Neural cell (in vitro differentiated cells): ENCODE results near the gene ISCU. TPM values are rescaled to one million over a fixed set of nuclear protein-coding genes. Genes with fewer than 3 reads are reported as not detected.

Source experiments
- H2AFZ ChIP-seq: fragments of 200-600, 300-800 bp; sonication (generic), shearing (Covaris generic); 2 replicates; pipeline ENCODE4 v1.6.0; 2014; ENCODE audit warnings: low read depth, mild to moderate bottlenecking, antibody characterized with exemption, low read length, moderate library complexity
- H3F3A ChIP-seq: fragments of 200-600 bp; shearing (Covaris generic); 2 replicates; pipeline ENCODE4 v1.6.1; 2016; ENCODE audit warnings: mild to moderate bottlenecking, moderate library complexity, mixed read lengths, antibody characterized with exemption, low read length; ENCODE audit not compliant: insufficient read depth, poor library complexity, severe bottlenecking
- H3K27ac ChIP-seq: fragments of 200-600, 300-800 bp; sonication (generic), shearing (Covaris generic); 2 replicates; pipeline ENCODE4 v1.5.1; 2014; ENCODE audit warnings: mild to moderate bottlenecking, low read length, moderate library complexity
- H3K27me3 ChIP-seq: fragments of 300-800, 200-600 bp; sonication (generic), shearing (Covaris generic); 2 replicates; pipeline ENCODE4 v1.6.0; 2014; ENCODE audit warnings: mild to moderate bottlenecking, low read depth, low read length, moderate library complexity; ENCODE audit not compliant: insufficient read depth
- H3K36me3 ChIP-seq: fragments of 300-800, 200-600 bp; sonication (generic), shearing (Covaris generic); 2 replicates; pipeline ENCODE4 v1.5.1; 2014; ENCODE audit warnings: mild to moderate bottlenecking, antibody characterized with exemption, low read length, moderate library complexity; ENCODE audit not compliant: insufficient read depth
- H3K4me2 ChIP-seq: fragments of 300-800, 200-600 bp; sonication (generic), shearing (Covaris generic); 2 replicates; pipeline ENCODE4 v1.6.0; 2014; ENCODE audit warnings: mild to moderate bottlenecking, low read length
- H3K4me3 ChIP-seq: fragments of 300-800, 200-600 bp; sonication (generic), shearing (Covaris generic); 2 replicates; pipeline ENCODE4 v1.5.1; 2014; ENCODE audit warnings: mild to moderate bottlenecking, low read length, moderate library complexity
- H3K79me2 ChIP-seq: fragments of 200-600 bp; shearing (Covaris generic); replicated peaks from 2 replicates; pipeline ENCODE4 v1.6.0; 2014; ENCODE audit warnings: mild to moderate bottlenecking, low read length, moderate library complexity; ENCODE audit not compliant: insufficient read depth
- H3K9ac ChIP-seq: fragments of 300-800, 200-600 bp; sonication (generic), shearing (Covaris generic); 2 replicates; pipeline ENCODE4 v1.6.1; 2016; ENCODE audit warnings: mild to moderate bottlenecking, low read length, mixed read lengths
- H3K9me2 ChIP-seq: fragments of 200-600 bp; shearing (Covaris generic); 2 replicates; pipeline ENCODE4 v1.6.1; 2016; ENCODE audit warnings: mild to moderate bottlenecking, low read length, mixed read lengths; ENCODE audit not compliant: insufficient read depth
- H3K9me3 ChIP-seq: fragments of 200-600, 300-800 bp; sonication (generic), shearing (Covaris generic); 2 replicates; pipeline ENCODE4 v1.6.1; 2016; ENCODE audit warnings: mild to moderate bottlenecking, mixed run types, low read length, moderate library complexity, mixed read lengths
- H4K20me1 ChIP-seq: fragments of 200-600 bp; shearing (Covaris generic); 2 replicates; pipeline ENCODE4 v1.6.1; 2016; ENCODE audit warnings: mild to moderate bottlenecking, mixed run types; ENCODE audit not compliant: insufficient read depth
- EP300 ChIP-seq: fragments of 450-650 bp; conservative IDR thresholded peaks from 2 replicates; pipeline ENCODE4 v1.6.1; 2014; ENCODE audit warnings: antibody characterized with exemption, mild to moderate bottlenecking, moderate library complexity; ENCODE audit not compliant: poor library complexity, severe bottlenecking
- EZH2 ChIP-seq: fragments of 200-600, 300-800 bp; shearing (Covaris generic), sonication (generic); IDR thresholded peaks from 2 replicates; pipeline ENCODE4 v1.6.1; 2014; ENCODE audit warnings: antibody characterized with exemption, low read length, borderline replicate concordance, mild to moderate bottlenecking; ENCODE audit not compliant: insufficient read depth, poor library complexity, severe bottlenecking
- MXI1 ChIP-seq: fragments of 450-650 bp; conservative IDR thresholded peaks from 2 replicates; pipeline ENCODE4 v1.6.1; 2014; ENCODE audit warnings: antibody characterized with exemption, mild to moderate bottlenecking; ENCODE audit not compliant: poor library complexity, severe bottlenecking
- POLR2AphosphoS5 ChIP-seq: IDR thresholded peaks from 2 replicates; pipeline ENCODE4 v1.6.1; 2012
- RAD21 ChIP-seq: fragments of 450-650 bp; conservative IDR thresholded peaks from 2 replicates; pipeline ENCODE4 v1.6.1; 2014; ENCODE audit warnings: antibody characterized with exemption, mild to moderate bottlenecking, moderate library complexity
- SMC3 ChIP-seq: fragments of 450-650 bp; conservative IDR thresholded peaks from 2 replicates; pipeline ENCODE4 v1.6.1; 2014; ENCODE audit warnings: antibody characterized with exemption, mild to moderate bottlenecking, moderate library complexity; ENCODE audit not compliant: poor library complexity
- TAF1 ChIP-seq: IDR thresholded peaks from 2 replicates; pipeline ENCODE4 v1.6.1; 2012; ENCODE audit warnings: low read depth
- polyA plus RNA-seq: library from polyadenylated mRNA; depleted of rRNA; stranded (reverse); fragments of >200 nt; gene quantifications from 2 replicates; pipeline ENCODE4 v1.2.3, GENCODE V29; 2014
- TF ChIP-seq, protein P1 (sequence below): fragments of 450-650 bp; IDR thresholded peaks from 2 replicates; pipeline ENCODE4 v1.5.1; 2014; ENCODE audit warnings: antibody characterized with exemption, mild to moderate bottlenecking, moderate library complexity; ENCODE audit not compliant: poor library complexity, severe bottlenecking
- TF ChIP-seq, protein P2 (sequence below): IDR thresholded peaks from 2 replicates; pipeline ENCODE4 v1.6.1; 2012; ENCODE audit warnings: borderline replicate concordance

Gene ISCU
- polyA plus RNA-seq, 1 donor from 2014 or later: 164 TPM

DNA sequence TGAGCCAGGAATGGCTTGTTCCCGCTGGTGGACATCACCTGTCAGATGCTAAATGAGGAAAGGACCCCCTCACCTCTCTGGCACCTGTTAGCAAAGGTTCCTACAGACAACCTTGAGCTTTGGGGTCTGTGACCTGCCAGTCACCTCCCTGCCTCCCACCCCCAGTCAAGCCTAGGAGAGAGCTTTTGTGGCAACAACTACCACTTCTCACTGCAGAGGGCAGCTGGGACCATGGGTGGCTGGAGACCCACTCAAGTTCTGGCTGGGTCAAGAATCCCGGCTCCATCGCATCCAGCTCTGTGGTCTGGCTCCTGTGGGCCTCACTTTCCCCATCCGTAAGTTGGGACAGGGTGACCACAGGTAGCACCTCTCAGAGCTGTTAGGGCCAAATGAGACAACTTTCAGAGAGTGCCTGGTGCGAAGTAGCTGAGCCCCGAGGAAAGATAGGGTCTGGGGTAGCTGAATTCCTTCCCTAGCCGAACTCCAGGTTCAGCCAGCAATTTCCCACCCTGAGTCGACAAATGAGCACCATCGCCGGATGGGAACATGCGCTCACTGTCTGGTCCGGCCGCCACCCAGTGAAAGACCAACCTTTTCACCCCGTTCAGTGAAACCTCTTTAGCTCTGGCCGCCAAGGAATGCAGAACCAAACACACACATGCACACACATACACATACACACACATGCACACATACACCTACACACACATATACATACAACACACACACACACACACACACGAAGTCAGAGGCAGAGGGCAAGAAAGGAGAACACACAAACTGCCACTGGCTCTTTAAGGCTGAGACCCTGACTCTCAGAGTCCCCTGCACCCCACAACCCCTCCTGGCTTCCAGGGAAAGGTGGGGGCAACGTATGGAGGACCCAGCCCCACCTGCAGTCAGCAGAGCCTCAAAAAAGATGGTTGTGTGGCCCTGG, 33.6 kb downstream of the ISCU start:
- no peaks in the 10 kb centered on the region for H3K27me3 ChIP-seq
- no peak overlapping the region for H3K27ac ChIP-seq
- no peaks in the 10 kb centered on the region for H3F3A ChIP-seq
- no peaks in the 10 kb centered on the region for H4K20me1 ChIP-seq
- no peak overlapping the region for H3K9ac ChIP-seq
- TF ChIP-seq MXI1 (no peak), EP300 (no peak), TAF1 (no peak), EZH2 (no peak), POLR2AphosphoS5 (no peak), SMC3 (no peak), RAD21 (no peak)
- TF ChIP-seq, protein P1, sequence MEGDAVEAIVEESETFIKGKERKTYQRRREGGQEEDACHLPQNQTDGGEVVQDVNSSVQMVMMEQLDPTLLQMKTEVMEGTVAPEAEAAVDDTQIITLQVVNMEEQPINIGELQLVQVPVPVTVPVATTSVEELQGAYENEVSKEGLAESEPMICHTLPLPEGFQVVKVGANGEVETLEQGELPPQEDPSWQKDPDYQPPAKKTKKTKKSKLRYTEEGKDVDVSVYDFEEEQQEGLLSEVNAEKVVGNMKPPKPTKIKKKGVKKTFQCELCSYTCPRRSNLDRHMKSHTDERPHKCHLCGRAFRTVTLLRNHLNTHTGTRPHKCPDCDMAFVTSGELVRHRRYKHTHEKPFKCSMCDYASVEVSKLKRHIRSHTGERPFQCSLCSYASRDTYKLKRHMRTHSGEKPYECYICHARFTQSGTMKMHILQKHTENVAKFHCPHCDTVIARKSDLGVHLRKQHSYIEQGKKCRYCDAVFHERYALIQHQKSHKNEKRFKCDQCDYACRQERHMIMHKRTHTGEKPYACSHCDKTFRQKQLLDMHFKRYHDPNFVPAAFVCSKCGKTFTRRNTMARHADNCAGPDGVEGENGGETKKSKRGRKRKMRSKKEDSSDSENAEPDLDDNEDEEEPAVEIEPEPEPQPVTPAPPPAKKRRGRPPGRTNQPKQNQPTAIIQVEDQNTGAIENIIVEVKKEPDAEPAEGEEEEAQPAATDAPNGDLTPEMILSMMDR: no peak
- TF ChIP-seq, protein P2, sequence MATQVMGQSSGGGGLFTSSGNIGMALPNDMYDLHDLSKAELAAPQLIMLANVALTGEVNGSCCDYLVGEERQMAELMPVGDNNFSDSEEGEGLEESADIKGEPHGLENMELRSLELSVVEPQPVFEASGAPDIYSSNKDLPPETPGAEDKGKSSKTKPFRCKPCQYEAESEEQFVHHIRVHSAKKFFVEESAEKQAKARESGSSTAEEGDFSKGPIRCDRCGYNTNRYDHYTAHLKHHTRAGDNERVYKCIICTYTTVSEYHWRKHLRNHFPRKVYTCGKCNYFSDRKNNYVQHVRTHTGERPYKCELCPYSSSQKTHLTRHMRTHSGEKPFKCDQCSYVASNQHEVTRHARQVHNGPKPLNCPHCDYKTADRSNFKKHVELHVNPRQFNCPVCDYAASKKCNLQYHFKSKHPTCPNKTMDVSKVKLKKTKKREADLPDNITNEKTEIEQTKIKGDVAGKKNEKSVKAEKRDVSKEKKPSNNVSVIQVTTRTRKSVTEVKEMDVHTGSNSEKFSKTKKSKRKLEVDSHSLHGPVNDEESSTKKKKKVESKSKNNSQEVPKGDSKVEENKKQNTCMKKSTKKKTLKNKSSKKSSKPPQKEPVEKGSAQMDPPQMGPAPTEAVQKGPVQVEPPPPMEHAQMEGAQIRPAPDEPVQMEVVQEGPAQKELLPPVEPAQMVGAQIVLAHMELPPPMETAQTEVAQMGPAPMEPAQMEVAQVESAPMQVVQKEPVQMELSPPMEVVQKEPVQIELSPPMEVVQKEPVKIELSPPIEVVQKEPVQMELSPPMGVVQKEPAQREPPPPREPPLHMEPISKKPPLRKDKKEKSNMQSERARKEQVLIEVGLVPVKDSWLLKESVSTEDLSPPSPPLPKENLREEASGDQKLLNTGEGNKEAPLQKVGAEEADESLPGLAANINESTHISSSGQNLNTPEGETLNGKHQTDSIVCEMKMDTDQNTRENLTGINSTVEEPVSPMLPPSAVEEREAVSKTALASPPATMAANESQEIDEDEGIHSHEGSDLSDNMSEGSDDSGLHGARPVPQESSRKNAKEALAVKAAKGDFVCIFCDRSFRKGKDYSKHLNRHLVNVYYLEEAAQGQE: no peak
- H2AFZ ChIP-seq: no peak overlapping the region
- H3K9me2 ChIP-seq: no peaks in the 10 kb centered on the region
- no peak overlapping the region for H3K4me2 ChIP-seq
- H3K36me3 ChIP-seq: no peaks in the 10 kb centered on the region
- no peak overlapping the region for H3K4me3 ChIP-seq
- H3K79me2 ChIP-seq: no peaks in the 10 kb centered on the region
- H3K9me3 ChIP-seq: no peaks in the 10 kb centered on the region

DNA sequence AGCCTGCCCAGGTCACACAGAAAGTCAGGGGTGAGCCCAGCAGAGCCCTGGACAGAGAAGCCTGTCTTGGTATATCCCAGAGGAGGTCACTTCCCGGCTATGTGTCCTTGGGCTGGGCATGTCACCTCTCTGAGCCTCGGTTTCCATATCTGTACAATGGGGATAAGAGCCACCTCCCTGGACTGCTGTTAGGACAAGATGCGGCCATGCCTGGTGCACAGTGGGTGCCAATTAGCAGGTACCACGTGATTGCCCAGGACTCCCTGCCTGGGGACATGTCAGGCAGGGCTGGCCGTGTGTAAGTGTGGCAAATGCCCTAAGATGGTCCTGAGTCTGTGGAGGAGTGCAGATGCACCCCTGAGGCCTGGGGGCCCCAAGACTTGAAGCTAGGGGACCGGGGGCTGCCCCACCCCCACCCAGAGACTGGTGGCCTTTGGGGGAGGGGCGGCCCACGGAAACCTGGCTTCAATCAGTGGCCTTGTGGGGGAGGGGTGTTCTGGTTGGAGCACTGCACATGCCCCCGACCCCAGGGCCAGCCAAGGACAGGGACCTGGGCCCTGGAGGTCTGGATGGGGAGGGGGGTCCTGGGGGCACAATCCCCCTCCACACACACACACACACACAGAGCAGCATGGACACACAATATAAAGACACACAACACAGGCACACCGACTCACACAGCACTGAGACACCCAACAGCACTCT, 34.6 kb downstream of the ISCU start:
- TF ChIP-seq RAD21 (no peak), TAF1 (no peak), EZH2 (no peak), EP300 (no peak), MXI1 (no peak), POLR2AphosphoS5 (no peak), SMC3 (no peak)
- TF ChIP-seq, protein P2: no peak
- TF ChIP-seq, protein P1: no peak
- Histone ChIP-seq H3K79me2 (no peaks in the 10 kb centered on the region), H3K4me2 (no peak overlapping the region), H3K9me3 (no peaks in the 10 kb centered on the region), H3F3A (no peaks in the 10 kb centered on the region), H3K27me3 (no peaks in the 10 kb centered on the region), H3K27ac (no peak overlapping the region), H3K4me3 (no peak overlapping the region), H3K9ac (no peak overlapping the region), H3K9me2 (no peaks in the 10 kb centered on the region), H3K36me3 (no peaks in the 10 kb centered on the region), H4K20me1 (no peaks in the 10 kb centered on the region), H2AFZ (no peak overlapping the region)
